A549 (cell line): ENCODE results near the gene XPO5.

Experiments used
- CTCF ChIP-seq: fragments of >200 bp; sonication (Bioruptor Twin); formaldehyde crosslinking; IDR thresholded peaks from 3 replicates; pipeline ENCODE4 v1.5.1; 2016
- POLR2A ChIP-seq: IDR thresholded peaks from 2 replicates; pipeline ENCODE4 v1.6.1; 2012; ENCODE audit warnings: mild to moderate bottlenecking, low read length

- TF ChIP-seq POLR2A (no peak), CTCF (no peak)
Observed at GRCh38 chr6:43500921-43501320, 74.9 kb downstream of the XPO5 start.
